CD4-positive, alpha-beta T cell treated with Interferon gamma for 1 hour (primary cell): ENCODE measurements around the gene GSG1L.

Experiments
- DNase-seq: peaks from one replicate; pipeline ENCODE4 v3.0.0-alpha.2; 2020

Gene GSG1L

DNA sequence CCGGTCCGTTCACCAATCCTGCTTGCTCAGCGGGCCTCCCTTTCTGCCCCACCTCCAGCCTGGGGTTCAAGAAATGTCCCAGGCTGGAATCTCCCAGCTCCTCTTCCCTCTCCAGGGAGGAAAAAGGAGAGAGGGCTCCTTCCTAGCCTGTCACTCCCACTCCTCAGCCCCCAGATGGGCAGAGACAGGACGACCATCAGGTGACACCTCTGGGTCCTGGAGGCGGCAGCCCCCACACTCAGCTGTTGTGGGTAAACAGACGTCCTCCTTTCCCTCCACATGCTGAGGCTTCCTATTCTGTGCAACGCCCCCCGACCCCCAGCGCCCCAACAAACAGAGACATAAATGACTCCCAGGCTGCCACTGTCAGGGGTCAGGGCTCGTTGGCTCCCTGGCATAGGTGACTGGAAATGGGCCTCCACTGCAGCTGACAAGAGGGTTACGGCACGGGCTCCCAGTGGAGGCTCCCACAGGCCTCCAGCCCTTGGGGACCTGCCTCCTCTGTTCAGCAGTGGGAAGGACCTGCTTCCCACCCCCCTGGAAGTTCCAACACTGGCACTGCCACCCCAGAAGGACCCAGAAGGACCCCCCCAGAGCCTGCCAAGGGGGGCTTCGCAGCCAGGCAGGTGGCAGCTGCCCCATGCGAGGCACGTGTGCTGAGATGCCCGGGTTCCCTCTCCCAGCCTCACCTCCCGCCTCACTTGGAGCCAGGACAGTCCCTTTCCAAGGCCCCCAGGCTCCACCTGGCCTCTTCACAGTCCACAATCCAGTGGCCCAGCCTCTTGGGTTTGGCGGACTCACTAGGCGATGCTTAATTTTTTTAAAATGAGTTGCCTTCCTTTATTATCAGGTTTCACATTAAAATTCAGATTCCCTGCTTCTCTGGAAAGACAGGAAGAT is 281.3 kb downstream of the GSG1L start:
- DNase-seq = no peak

DNA sequence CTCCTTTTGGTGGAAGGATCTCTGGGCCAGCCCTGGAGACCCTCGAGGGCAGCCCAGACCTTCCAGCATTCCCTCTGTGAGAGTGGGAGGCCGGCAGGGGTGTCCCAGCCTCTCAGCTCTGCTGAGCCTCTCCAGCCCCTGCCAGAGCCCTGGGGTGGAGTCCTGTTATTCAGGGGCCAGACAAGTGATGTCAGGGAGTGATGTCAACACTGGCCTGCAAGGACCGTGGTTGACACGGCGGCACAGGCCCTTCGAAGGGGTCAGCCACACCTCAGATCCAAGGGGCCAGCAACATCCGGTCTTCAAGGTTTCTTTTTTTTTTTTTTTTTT is 282.4 kb downstream of the GSG1L start:
- DNase-seq = no peak

DNA sequence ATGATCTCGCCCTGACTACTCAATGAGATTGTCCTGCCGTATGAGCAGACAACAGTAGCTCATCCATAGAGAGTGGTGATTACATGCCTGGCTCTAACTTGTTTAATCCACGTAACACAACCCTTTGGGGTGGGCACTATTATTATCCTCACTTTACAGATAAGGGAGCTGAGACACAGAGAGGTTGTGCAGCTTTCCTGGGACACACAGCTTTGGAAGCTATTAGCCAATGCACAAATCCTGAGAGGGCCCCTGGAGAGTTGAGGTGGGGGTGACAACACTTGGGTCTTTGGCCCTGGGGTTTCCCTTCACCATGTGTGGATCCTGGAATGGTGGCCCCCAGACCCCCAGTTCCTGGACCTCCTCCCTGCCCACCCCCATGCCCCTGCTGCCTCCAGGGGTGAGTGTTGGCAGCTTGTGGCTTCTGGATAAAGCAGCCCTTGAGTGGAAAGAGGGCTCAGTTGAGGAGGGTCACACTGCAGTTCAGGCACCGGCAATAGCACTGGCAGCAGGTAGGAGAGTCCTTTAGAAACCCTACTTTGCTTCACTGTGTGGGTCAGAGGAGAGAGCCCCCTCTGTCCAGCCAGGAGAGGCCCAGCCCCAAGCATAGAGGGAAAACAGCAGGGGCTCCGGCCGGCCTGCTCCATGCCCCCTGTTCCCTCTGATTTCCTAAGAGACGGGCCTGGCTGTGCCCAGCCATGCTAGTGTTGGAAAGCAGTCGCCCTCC is 282.9 kb downstream of the GSG1L start:
- DNase-seq = no peak

GRCh38 chr16:27779641-27780164 is 283.8 kb downstream of the GSG1L start:
- no peak for DNase-seq

- DNase-seq = no peak
These were observed 284.5 kb downstream of the GSG1L start for GRCh38 chr16:27778926-27779570.

GRCh38 chr16:27778171-27778925 is 285.2 kb downstream of the GSG1L start:
- no peak for DNase-seq

- DNase-seq = no peak
These were observed 286.0 kb downstream of the GSG1L start for GRCh38 chr16:27777527-27777926.

DNA sequence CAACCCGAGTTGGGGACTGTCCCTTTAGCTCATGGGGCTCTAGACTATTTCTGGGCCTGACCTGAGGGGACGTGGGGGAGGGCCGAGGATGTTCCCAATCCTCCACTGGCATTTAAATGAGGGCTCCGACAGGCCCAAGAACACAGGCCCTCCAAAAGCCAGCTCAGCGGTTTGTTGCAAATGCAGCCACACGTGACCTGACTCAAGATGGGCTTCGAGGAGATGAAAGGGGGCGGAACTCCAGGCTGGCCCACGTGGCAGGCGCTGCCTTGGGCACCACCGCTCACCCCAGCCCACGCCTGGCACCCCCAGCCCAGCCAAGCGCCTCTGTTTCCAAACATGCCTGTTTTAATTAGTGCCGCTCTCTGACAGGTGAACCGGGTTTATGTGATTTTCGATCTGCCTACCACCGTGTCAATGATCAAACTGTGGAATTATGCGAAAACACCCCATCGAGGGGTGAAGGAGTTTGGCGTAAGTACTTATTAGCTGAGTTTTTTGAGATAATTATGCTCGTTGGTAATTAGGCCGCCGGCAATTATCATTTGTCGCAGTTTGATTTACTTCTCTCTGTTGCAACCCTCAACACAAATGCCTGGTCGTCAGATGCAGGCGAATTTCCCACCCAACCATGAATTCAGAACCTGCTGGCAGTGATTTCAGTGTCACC is 286.8 kb downstream of the GSG1L start:
- DNase-seq = no peak

GRCh38 chr16:27775254-27775653 is 288.3 kb downstream of the GSG1L start:
- DNase-seq = no peak

- DNase-seq = no peak
These were observed 288.7 kb downstream of the GSG1L start for GRCh38 chr16:27774779-27775178.

DNA sequence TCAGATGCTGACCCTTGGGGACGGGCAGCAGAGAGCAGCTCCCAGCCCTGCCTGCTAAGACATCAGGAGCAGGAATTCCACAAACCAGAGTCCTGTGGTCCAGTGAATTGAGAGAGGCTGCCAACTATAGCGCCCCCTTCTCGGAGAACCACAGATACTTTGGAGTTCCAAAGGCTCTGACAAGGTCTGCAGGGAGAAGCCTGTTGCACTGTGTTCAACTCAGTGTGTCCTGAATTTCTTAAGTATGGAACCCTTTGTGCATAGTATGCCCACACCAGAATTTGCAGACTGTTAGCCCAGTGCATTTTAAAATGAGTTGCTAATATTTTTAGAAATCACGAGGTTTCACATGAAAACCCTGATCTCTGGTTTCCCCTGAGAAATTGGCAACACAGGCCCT is 290.2 kb downstream of the GSG1L start:
- no peak for DNase-seq

GRCh38 chr16:27772093-27772825 is 291.3 kb downstream of the GSG1L start:
- no peak for DNase-seq

DNA sequence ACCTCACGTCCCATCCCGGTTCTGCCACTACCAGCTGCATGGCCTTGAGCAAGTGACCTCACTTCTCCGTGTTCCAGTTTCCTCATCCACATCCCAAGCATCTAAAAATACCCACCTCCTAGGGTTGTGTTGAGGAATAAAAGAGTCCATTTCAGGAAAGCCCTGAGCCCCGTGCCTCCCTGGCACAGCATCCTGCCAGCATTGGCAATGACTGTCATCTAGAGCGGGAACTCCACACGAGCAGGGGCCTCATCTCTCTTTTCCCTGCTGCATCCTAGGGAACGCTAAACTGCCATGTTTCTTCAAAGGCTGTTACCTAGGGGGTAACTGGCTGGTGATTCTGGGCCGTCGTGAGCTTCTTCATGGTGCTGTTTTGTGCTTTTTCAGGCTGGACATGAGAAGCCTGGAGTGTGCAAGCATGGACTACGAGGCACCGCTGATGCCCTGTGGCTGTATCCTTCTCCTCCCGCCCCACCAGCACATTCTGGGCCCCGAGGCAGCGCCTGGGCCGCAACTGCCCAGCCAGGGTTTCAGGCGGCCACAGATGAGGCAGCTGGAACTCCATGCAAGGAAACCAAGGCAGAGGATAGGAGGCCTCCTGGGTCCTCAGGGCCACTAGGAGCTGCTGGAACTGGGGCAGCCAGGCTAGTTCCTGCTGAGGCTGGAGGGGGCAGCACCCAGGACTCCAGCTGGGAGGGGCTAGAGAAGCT is 292.2 kb downstream of the GSG1L start:
- no peak for DNase-seq

- DNase-seq = no peak
These were observed 293.0 kb downstream of the GSG1L start for GRCh38 chr16:27770271-27771196.

DNA sequence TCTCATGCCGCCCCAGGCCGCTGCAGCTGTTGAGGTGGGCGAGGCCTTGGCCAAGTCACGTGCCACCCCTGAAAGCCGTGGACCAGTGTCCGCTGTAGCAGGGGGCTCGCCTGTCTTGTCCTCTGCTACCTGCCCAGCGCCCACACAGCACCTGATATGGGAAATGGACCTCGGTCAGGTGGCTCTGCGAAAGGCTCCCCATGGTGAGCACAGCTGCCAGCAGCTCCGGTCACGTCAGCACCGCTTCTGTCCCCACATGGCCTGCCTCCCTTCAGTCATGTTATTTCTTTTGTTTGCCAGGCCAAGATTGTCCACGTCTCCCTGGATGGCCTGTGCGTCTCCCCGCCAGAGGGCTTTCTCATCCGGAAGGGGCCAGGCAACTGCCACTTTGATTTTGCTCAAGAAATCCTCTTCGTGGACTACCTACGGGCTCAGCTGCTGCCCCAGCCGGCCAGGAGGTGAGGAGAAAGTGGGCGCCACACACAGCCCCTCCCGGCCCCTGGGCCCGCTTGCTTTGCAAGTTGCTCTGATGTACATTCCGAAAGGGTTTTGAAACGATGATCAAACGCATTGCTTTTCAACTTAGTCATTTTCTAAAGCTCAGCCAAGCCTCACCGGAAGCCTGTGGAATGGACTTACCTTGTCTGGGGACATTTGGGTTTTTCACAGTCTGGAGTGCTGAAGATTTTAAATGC is 293.8 kb downstream of the GSG1L start:
- DNase-seq = no peak

- DNase-seq = no peak
These were observed 294.8 kb downstream of the GSG1L start for GRCh38 chr16:27768651-27769272.

DNA sequence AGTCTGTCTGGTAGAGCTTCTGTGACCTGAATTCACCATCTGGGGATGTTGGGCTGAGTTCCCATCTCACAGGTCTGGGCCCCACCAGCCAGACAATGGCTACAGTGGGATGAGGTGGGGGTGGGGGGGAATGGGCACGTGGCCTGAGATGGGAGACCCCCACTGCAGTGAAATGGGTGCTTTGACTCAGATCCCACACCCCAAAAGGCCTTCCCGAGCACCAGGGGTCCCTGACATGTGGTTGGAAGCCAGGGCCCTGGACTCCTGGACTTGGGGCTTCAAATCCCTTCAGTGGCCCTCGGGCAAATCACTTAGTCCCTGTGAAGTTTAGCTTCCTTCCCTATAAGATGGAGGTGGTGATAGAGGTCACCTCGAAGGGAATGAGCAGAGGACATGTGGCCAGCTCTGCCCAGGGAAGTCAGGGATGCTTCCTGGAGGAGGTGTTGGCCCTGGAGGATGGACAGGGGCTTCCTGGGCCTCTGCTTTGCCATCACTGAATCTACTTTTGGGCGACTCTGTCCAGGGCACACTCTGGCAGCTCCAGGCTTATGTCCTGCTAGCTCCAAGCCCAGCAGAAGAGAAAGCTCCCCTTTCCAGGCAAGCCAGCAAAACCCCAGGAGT is 295.4 kb downstream of the GSG1L start:
- no peak for DNase-seq

DNA sequence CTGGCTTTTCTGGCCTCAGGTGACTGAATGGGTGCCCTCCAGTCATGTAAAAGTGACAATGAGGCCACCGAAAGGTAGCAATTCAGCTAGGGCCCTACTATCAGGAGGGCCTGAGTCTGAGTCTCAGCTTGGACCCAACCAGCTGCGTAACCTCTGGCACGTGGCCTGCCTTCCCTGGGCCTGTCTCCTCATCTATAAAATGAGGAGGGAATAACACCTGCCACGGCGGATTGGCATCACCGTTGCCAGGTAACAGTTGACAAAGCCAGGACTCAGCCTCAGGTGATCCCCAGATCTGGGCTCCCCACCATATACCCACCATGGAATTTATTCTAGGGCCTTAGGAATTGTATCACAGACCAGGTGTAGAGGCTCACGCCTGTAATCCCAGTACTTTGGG is 296.4 kb downstream of the GSG1L start:
- DNase-seq = no peak
